H9 (cell line): ENCODE measurements around the gene KIF4A. TPM values are rescaled to one million over a fixed set of nuclear protein-coding genes. Genes with fewer than 3 reads are reported as not detected.

Experiments
- DNase-seq: peaks from one replicate; pipeline ENCODE4 v3.0.0-alpha.2; 2017
- H2AFZ ChIP-seq: one replicate; pipeline ENCODE4 v1.6.1; 2013; ENCODE audit warnings: mild to moderate bottlenecking, low read length, control low read depth, moderate library complexity
- H2AK5ac ChIP-seq: 2 replicates; pipeline ENCODE4 v1.6.1; 2013; ENCODE audit warnings: low read length, control low read depth, mixed read lengths; ENCODE audit not compliant: insufficient read length
- H2BK120ac ChIP-seq: one replicate; pipeline ENCODE4 v1.6.1; 2013; ENCODE audit warnings: low read depth, mild to moderate bottlenecking, low read length, control low read depth, inconsistent platforms; ENCODE audit not compliant: poor library complexity, severe bottlenecking
- H2BK12ac ChIP-seq: 2 replicates; pipeline ENCODE4 v1.6.1; 2013; ENCODE audit warnings: low read length, control low read depth, mixed read lengths, low read depth; ENCODE audit not compliant: insufficient read length
- H2BK15ac ChIP-seq: 2 replicates; pipeline ENCODE4 v1.6.1; 2013; ENCODE audit warnings: low read depth, low read length, control low read depth
- H2BK20ac ChIP-seq: one replicate; pipeline ENCODE4 v1.6.1; 2013; ENCODE audit warnings: low read depth, mild to moderate bottlenecking, low read length, control low read depth, inconsistent platforms; ENCODE audit not compliant: poor library complexity, severe bottlenecking
- H2BK5ac ChIP-seq: 2 replicates; pipeline ENCODE4 v1.6.1; 2013; ENCODE audit warnings: low read length, control low read depth, mixed read lengths; ENCODE audit not compliant: insufficient read length
- H3K14ac ChIP-seq: 2 replicates; pipeline ENCODE4 v1.6.1; 2013; ENCODE audit warnings: low read length, control low read depth; ENCODE audit not compliant: insufficient read depth
- H3K18ac ChIP-seq: 2 replicates; pipeline ENCODE4 v1.6.1; 2013; ENCODE audit warnings: low read depth, mild to moderate bottlenecking, mixed read lengths, low read length, control low read depth; ENCODE audit not compliant: insufficient read length
- H3K23ac ChIP-seq: 2 replicates; pipeline ENCODE4 v1.6.1; 2013; ENCODE audit warnings: low read length, control low read depth, mixed read lengths, low read depth; ENCODE audit not compliant: insufficient read length
- H3K23me2 ChIP-seq: 2 replicates; pipeline ENCODE4 v1.6.1; 2013; ENCODE audit warnings: low read depth, mild to moderate bottlenecking, mixed read lengths, low read length, control low read depth; ENCODE audit not compliant: insufficient read length, poor library complexity, severe bottlenecking
- H3K27ac ChIP-seq: 2 replicates; pipeline ENCODE4 v1.5.1; 2013; ENCODE audit warnings: low read length, control low read depth, mixed read lengths, low read depth; ENCODE audit not compliant: insufficient read length
- H3K27me3 ChIP-seq: 2 replicates; pipeline ENCODE4 v1.6.1; 2013; ENCODE audit warnings: low read length, control low read depth, inconsistent platforms; ENCODE audit not compliant: insufficient read depth
- H3K4ac ChIP-seq: 2 replicates; pipeline ENCODE4 v1.6.1; 2013; ENCODE audit warnings: low read depth, mild to moderate bottlenecking, control low read depth, inconsistent platforms, low read length, moderate library complexity
- H3K4me1 ChIP-seq: 2 replicates; pipeline ENCODE4 v1.6.1; 2013; ENCODE audit warnings: low read length, control low read depth, inconsistent platforms; ENCODE audit not compliant: insufficient read depth
- H3K4me2 ChIP-seq: 2 replicates; pipeline ENCODE4 v1.6.1; 2013; ENCODE audit warnings: low read length, control low read depth, mixed read lengths; ENCODE audit not compliant: insufficient read length, insufficient read depth
- H3K56ac ChIP-seq: 2 replicates; pipeline ENCODE4 v1.6.1; 2013; ENCODE audit warnings: low read depth, mild to moderate bottlenecking, mixed read lengths, low read length, control low read depth; ENCODE audit not compliant: insufficient read length
- H3K79me1 ChIP-seq: 2 replicates; pipeline ENCODE4 v1.6.1; 2013; ENCODE audit warnings: low read depth, mild to moderate bottlenecking, moderate library complexity, low read length, control low read depth, inconsistent platforms; ENCODE audit not compliant: insufficient read depth, poor library complexity, severe bottlenecking
- H3K79me2 ChIP-seq: 2 replicates; pipeline ENCODE4 v1.6.1; 2013; ENCODE audit warnings: low read length, control low read depth, inconsistent platforms; ENCODE audit not compliant: insufficient read depth
- H3K9ac ChIP-seq: 2 replicates; pipeline ENCODE4 v1.6.1; 2013; ENCODE audit warnings: low read length, control low read depth, mixed read lengths; ENCODE audit not compliant: insufficient read length; ENCODE audit errors: extremely low read depth
- H3K9me3 ChIP-seq: one replicate; pipeline ENCODE4 v1.6.1; 2013; ENCODE audit warnings: low read depth, low read length, inconsistent platforms; ENCODE audit not compliant: control insufficient read depth
- H3T11ph ChIP-seq: one replicate; pipeline ENCODE4 v1.6.1; 2013; ENCODE audit warnings: mild to moderate bottlenecking, low read length, control low read depth, inconsistent platforms
- H4K20me1 ChIP-seq: one replicate; pipeline ENCODE4 v1.6.1; 2013; ENCODE audit not compliant: control insufficient read depth, insufficient read length, insufficient read depth
- H4K5ac ChIP-seq: 2 replicates; pipeline ENCODE4 v1.6.1; 2013; ENCODE audit warnings: low read depth, mild to moderate bottlenecking, mixed read lengths, low read length, control low read depth; ENCODE audit not compliant: insufficient read length
- H4K8ac ChIP-seq: replicated peaks from 2 replicates; pipeline ENCODE4 v1.6.1; 2013; ENCODE audit warnings: low read length, control low read depth, mixed read lengths, low read depth; ENCODE audit not compliant: insufficient read length
- H4K91ac ChIP-seq: 2 replicates; pipeline ENCODE4 v1.6.1; 2013; ENCODE audit warnings: low read depth, mild to moderate bottlenecking, moderate library complexity, mixed read lengths, low read length, control low read depth; ENCODE audit not compliant: insufficient read length
- H3K27ac Mint-ChIP-seq, 3 experiments: 2 replicates in 2 of 3; 3 replicates in 1 of 3; pipeline ENCODE4 v1.8.0; 2020 to 2021; ENCODE audit warnings: mixed read lengths in 3 of 3, mild to moderate bottlenecking in 1 of 3, moderate library complexity in 1 of 3
- H3K27me3 Mint-ChIP-seq: 2 replicates; pipeline ENCODE4 v1.8.0; 2021; ENCODE audit warnings: low read depth, mild to moderate bottlenecking, moderate library complexity, mixed read lengths
- H3K36me3 Mint-ChIP-seq, 3 experiments: 2 replicates in 2 of 3; 3 replicates in 1 of 3; pipeline ENCODE4 v1.8.0; 2020 to 2021; ENCODE audit warnings: low read depth in 3 of 3, mixed read lengths in 3 of 3; ENCODE audit not compliant: insufficient read depth in 1 of 3
- H3K4me1 Mint-ChIP-seq, 2 experiments: 2 replicates each; pipeline ENCODE4 v1.8.0; 2020; ENCODE audit warnings: mixed read lengths in 2 of 2
- H3K4me3 Mint-ChIP-seq, 2 experiments: 2 replicates in 1 of 2; 3 replicates in 1 of 2; pipeline ENCODE4 v1.8.0; 2020 to 2021; ENCODE audit warnings: mild to moderate bottlenecking in 2 of 2, mixed read lengths in 2 of 2, moderate library complexity in 1 of 2
- H3K9me3 Mint-ChIP-seq, 2 experiments: 2 replicates in 1 of 2; 3 replicates in 1 of 2; pipeline ENCODE4 v1.8.0; 2020; ENCODE audit warnings: mild to moderate bottlenecking in 2 of 2, mixed read lengths in 2 of 2, moderate library complexity in 1 of 2
- WGBS: extraction: QIAGEN DNeasy Blood & Tissue Kit; methylation state at CpG from one replicate; pipeline ENCODE4 v1.1.7; 2013; ENCODE audit warnings: missing lambda C conversion rate, low lambda C conversion rate, mixed read lengths; ENCODE audit not compliant: insufficient read length; ENCODE audit errors: extremely low coverage; 5-methylcytosine and 5-hydroxymethylcytosine counted together
- total RNA-seq: library from RNA; stranded (reverse); gene quantifications from 2 replicates; pipeline ENCODE4 v1.2.1, GENCODE V29; 2021
- TF ChIP-seq, protein P1 (sequence below): fragments of 200-600 bp; sonication (generic); conservative IDR thresholded peaks from 3 replicates; pipeline ENCODE4 v1.8.0; 2021; ENCODE audit warnings: antibody characterized with exemption, mild to moderate bottlenecking

KIF4A gene
- total RNA-seq, 1 experiment from 2014 or later = 41.8 TPM

GRCh38 chrX:70280573-70280972 lies 9.3 kb upstream of the KIF4A start:
- H3K27ac ChIP-seq = no peak overlapping the region
- no peaks in the 10 kb centered on the region for H3K23me2 ChIP-seq
- no peak overlapping the region for H3K56ac ChIP-seq
- WGBS = no CpG with 5 or more reads among the region's 3 CpGs
- no peak overlapping the region; a peak in 1 of 7 replicates for H3K27ac Mint-ChIP-seq
- H2AK5ac ChIP-seq = no peak overlapping the region
- H3K9me3 ChIP-seq = peaks cover 69% of the 10 kb centered on the region
- no peaks in the 10 kb centered on the region for H4K20me1 ChIP-seq
- H3K27me3 Mint-ChIP-seq = no peaks in the 10 kb centered on the region; the same call in 1 of the 2 replicates
- no peak overlapping the region for H4K5ac ChIP-seq
- no peak overlapping the region for H3K4me2 ChIP-seq
- H3K23ac ChIP-seq = no peak overlapping the region
- TF ChIP-seq, protein P1, sequence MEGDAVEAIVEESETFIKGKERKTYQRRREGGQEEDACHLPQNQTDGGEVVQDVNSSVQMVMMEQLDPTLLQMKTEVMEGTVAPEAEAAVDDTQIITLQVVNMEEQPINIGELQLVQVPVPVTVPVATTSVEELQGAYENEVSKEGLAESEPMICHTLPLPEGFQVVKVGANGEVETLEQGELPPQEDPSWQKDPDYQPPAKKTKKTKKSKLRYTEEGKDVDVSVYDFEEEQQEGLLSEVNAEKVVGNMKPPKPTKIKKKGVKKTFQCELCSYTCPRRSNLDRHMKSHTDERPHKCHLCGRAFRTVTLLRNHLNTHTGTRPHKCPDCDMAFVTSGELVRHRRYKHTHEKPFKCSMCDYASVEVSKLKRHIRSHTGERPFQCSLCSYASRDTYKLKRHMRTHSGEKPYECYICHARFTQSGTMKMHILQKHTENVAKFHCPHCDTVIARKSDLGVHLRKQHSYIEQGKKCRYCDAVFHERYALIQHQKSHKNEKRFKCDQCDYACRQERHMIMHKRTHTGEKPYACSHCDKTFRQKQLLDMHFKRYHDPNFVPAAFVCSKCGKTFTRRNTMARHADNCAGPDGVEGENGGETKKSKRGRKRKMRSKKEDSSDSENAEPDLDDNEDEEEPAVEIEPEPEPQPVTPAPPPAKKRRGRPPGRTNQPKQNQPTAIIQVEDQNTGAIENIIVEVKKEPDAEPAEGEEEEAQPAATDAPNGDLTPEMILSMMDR = no peak
- no peak for DNase-seq
- H2BK12ac ChIP-seq = no peak overlapping the region
- no peak overlapping the region for H3K9ac ChIP-seq
- H2BK20ac ChIP-seq = no peak overlapping the region
- H3K4me3 Mint-ChIP-seq = no peak overlapping the region
- no peaks in the 10 kb centered on the region for H3K79me2 ChIP-seq
- H3K4me1 ChIP-seq = no peaks in the 10 kb centered on the region
- peaks cover 7 to 29% (median 9%) of the 10 kb centered on the region in 3 experiments; a peak in 6 of 7 replicates for H3K36me3 Mint-ChIP-seq
- H2BK120ac ChIP-seq = no peak overlapping the region
- H4K8ac ChIP-seq = no peak overlapping the region
- H2BK5ac ChIP-seq = no peak overlapping the region
- no peak overlapping the region for H3K14ac ChIP-seq
- no peaks in the 10 kb centered on the region for H3K27me3 ChIP-seq
- H4K91ac ChIP-seq = no peak overlapping the region
- no peak overlapping the region for H2BK15ac ChIP-seq
- H3K4me1 Mint-ChIP-seq = no peaks in the 10 kb centered on the region
- no peak overlapping the region for H2AFZ ChIP-seq
- peaks cover 77 to 85% of the 10 kb centered on the region in 2 experiments for H3K9me3 Mint-ChIP-seq
- no peak overlapping the region for H3K18ac ChIP-seq
- no peak overlapping the region for H3T11ph ChIP-seq
- no peaks in the 10 kb centered on the region for H3K79me1 ChIP-seq
- H3K4ac ChIP-seq = no peak overlapping the region
